Endometrial microvascular endothelial cells (primary cell): ENCODE measurements around the gene CORT. TPM values are rescaled to one million over a fixed set of nuclear protein-coding genes. Genes with fewer than 3 reads are reported as not detected.

Experiments
- total RNA-seq: library from RNA; depleted of rRNA; stranded (reverse); fragments of >200 nt; gene quantifications from one replicate; pipeline ENCODE4 v1.2.3, GENCODE V29; 2015; ENCODE audit errors: inconsistent ontology term

The CORT gene
- total RNA-seq, 1 donor from 2014 or later, result not detected

Other genes starting within 250 kb of the CORT start
- gene KIF1B, start 239.5 kb upstream of the CORT start, total RNA-seq, result 23.5 TPM
- 255 TPM for gene PGD, start 51.0 kb upstream of the CORT start, total RNA-seq
- gene CENPS, start 19.6 kb upstream of the CORT start, total RNA-seq, result 7.7 TPM
- gene DFFA, start 22.5 kb downstream of the CORT start, total RNA-seq, result 52.5 TPM
- gene PEX14, start 24.9 kb downstream of the CORT start, total RNA-seq, result 28.6 TPM